NCI-H526 treated with DMSO at 0.1 percent for 48 hours (cell line): ENCODE measurements around the gene JADE1.

Source experiments
- DNase-seq: peaks from one replicate; lab custom pipeline; 2025; lab: John Stamatoyannopoulos, UW

The JADE1 gene

GRCh38 chr4:128810871-128811570 is 1.5 kb downstream of the JADE1 start:
- DNase-seq: peak; percentile 75

GRCh38 chr4:128811571-128812441 is 2.3 kb downstream of the JADE1 start:
- peak; percentile 52 for DNase-seq

DNA sequence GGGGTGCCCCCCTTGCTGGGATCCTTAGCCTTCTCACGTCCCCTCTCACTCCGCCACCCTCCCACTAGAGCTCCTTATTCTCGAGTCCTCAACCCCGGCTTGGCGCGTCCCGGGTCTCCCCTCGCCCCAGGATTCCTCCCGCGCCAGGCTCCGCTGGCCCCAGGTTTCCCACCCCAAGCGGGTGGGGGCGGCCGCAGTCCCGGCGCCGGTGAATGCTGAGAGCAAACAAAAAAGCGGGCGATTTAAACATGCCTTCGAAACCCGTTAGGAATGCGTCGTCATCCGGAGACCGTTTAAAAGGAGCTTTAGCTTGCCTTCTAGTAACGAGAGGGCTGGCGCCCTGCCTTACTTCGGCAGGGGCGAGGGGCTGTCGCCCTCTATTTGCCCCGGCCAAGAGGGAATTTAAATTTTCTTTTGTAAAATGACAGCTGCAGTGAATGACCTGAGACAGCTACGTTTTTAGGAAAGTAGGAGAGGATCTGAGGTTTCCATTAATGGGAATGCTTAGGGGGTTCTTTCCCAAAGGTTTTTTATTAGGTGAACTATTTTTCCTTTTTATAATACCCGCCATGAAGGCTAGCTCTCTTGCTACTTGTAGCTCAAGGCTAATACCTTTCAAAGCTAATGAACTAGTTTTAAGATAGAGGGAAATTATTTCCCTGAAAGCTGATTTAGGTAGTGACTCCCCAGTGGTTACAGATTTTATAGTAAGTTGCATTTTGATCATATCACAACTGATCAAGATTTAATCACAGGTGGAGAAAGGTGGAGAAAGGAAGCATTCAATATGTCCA is 3.1 kb downstream of the JADE1 start:
- DNase-seq: peak; percentile 68

DNA sequence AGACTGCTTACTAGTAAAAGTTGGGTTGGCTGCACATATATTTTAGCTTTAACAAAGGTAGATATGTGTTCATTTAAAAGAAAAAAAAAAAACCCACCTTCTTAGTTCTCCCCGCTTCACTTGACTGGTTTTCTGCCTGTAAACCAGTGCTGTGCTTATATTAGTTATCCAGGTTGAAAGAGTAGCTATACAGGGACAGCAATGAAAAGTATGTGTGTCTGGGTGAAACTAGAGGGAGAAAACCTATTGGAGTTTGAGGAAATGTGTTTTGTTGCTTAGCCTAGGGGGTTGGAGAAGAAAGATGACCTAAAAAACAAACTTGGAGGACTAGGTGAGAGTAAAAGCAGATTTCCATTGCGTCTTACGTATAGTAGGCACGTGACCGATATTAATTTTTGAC is 4.5 kb downstream of the JADE1 start:
- DNase-seq: no peak

- DNase-seq: no peak
Measured at GRCh38 chr4:128818442-128818841, 8.9 kb downstream of the JADE1 start.

GRCh38 chr4:128819082-128819742 is 9.7 kb downstream of the JADE1 start:
- DNase-seq: no peak

DNA sequence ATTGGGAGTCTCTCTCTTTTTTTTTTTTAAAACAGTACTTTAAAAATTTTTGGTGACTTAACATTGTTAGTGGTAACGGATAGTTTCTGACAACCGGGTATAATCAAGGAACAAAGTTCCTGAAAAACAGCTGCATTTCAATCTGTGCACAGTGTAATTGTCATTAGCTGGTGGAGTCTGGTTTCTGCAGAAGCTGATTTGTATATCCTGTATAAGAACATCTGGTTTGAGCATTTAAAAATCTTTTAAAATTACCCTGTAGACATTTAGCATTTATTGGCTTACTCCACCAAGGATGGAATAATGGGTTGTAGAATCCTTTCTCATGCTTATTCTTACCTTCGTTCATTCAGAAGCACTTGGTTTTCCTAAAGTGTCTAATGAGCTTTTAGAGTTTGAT is 11.2 kb downstream of the JADE1 start:
- DNase-seq: no peak

GRCh38 chr4:128821151-128821550 is 11.7 kb downstream of the JADE1 start:
- no peak for DNase-seq

- DNase-seq: no peak
Measured at GRCh38 chr4:128823025-128823661, 13.6 kb downstream of the JADE1 start.

GRCh38 chr4:128825226-128825625 is 15.7 kb downstream of the JADE1 start:
- no peak for DNase-seq

DNA sequence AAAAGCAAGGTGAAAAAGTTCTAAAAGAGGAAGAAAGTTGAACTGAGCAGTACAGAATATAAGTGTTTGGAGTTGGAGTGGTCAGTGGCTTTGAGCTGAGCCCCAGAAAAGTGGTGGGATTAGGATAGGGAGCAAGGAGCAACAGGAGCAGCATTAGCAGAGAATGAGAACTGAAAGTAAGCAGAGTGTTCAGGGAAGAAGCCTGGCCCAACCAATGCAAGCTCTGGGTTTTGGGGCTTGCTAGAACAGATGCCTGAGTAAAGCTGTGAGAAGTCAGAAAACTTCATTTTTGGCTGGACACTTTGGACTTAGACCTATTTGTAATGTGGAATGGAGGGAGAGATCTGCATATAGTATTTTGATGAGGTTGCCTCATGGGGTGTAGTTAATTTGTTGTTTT is 17.8 kb downstream of the JADE1 start:
- no peak for DNase-seq

GRCh38 chr4:128830906-128831503 is 21.5 kb downstream of the JADE1 start:
- peak; percentile 91 for DNase-seq

- peak; percentile 91 for DNase-seq
Measured at GRCh38 chr4:128831531-128832242, 22.2 kb downstream of the JADE1 start.

DNA sequence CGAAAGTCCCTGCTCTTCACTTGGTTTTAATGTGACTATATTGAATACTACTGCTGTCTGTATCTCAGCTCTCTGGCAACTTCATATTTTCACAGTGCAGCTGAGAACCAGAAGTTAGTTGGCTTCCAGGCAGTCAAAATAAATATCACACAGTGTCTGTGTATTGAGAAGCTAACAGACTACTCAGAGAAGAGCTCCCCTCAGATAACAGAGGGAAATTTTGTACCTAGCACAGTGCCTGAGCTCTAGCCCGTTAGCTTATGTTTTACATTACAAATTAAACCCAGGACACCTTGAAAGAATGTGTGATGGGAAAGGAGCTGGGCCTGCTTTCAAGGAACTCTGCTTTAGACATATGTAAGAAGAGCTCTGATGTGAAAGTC is 22.7 kb downstream of the JADE1 start:
- DNase-seq: no peak

DNA sequence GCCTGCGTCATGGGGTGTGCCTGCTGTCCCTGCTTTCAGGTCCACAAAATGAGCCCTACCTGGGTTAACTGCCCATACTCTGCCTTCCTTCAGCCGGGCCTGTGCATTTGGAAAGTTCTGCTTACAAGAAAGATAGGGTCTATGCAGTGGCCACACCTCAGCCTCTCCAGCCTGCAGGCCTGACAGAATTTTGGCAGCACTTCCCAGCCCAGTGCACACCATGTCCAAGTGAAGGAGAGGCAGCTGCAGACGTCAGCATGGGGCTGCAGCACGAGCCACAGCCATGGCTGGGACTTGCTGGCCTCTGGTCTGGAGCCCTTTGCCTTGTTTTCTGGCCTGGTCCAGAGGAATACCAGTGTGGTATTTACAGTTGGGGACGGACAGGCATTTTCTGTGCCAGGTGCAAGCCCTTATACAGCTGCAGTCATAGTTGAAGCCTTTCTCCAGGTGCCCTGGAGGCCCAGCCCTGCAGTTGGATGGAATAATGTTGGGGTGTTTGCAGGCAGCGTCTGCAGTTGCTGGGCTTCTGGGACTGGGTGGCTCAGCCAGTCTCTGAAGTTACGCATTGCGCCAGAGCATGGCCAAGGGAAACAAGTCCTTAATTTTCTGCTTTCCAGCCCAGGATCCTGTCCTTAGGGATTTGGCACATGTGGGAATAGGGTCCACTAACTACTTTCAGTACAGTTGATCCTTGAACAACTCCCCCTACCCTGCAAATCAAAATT is 26.2 kb downstream of the JADE1 start:
- DNase-seq: no peak

- DNase-seq: no peak
Measured at GRCh38 chr4:128837198-128837597, 27.7 kb downstream of the JADE1 start.

- peak; percentile 29 for DNase-seq
Measured at GRCh38 chr4:128837679-128838078, 28.2 kb downstream of the JADE1 start.

DNA sequence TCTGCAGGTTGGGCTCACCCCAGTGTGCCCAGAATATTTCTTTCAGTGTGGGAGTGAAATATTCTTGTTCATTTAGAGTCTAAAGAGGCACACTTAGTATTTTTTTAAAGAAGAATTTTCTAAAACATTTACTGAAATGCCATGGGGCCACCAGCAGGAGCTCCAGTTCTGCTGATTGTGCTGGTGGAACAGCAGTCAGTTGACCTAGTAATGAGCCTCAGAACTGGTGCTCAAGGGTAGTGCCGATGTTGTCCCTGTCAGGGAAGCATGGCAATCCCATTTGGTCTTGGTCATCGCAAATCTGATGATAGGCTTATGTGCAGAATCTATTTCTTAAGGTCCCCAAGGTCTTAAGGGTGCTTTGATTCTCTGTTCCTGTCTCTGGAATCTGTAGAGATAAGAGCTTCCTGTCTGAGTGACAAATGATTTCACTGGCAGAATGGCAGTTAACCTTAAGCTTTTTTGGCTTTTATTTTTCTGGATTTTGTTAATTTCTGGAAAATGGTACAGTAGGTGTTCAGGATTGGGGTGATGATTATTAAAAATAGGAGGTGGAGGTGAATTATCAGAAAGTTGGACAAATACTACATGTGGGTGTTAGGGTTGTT is 31.3 kb downstream of the JADE1 start:
- DNase-seq: no peak

DNA sequence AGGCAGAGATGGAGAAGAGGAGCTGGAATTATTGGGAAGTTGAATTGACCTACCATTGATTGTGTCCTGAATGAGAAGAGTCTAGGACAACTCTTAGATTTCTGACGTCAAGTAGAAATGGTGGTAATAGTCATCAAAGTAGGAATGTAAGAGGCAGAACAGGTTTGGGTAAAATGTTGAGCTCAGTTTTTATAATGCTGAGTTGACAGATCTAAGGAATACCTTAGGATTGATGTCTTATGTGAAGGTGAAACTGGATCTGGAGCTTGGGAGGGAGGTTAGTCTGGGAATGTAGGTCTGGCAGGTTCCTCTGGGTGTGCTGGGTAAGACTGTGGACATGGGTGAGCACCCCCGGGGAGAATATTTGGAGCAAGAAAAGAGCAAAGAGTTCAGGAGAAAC is 31.9 kb downstream of the JADE1 start:
- no peak for DNase-seq
